Endothelial cell of umbilical vein (primary cell): ENCODE measurements around the gene VASN. TPM values are rescaled to one million over a fixed set of nuclear protein-coding genes. Genes with fewer than 3 reads are reported as not detected.

ENCODE experiments used
- BruUV-seq: library from RNA; stranded (reverse); fragments of 400-500 nt; replicated peaks from 2 replicates; lab custom pipeline; 2021; lab: Mats Ljungman, UMichigan
- CTCF ChIA-PET: fragments of 300-600, 350-600 bp; sonication (Branson Sonifier 250); formaldehyde crosslinking; loops from one replicate; lab custom pipeline; 2021; ENCODE audit warnings: antibody characterized with exemption, inconsistent platforms; lab: Charles Lee
- POLR2A ChIA-PET: fragments of 300-600, 350-600 bp; sonication (Branson Sonifier 250); formaldehyde crosslinking; loops from one replicate; lab custom pipeline; 2021; ENCODE audit warnings: antibody characterized with exemption, inconsistent platforms; lab: Charles Lee
- DNase-seq: peaks from one replicate; pipeline ENCODE4 v3.0.0-alpha.2; 2011; ENCODE audit warnings: low read depth, low spot score
- FAIRE-seq: peaks from 2 replicates; lab custom pipeline; 2011; peaks lifted over from hg19 to GRCh38; lab: Jason Lieb, UNC
- H2AFZ ChIP-seq: 2 replicates; pipeline ENCODE4 v1.6.0; 2012; ENCODE audit warnings: low read depth, low read length, control low read depth, inconsistent platforms
- H3K27ac ChIP-seq: 2 replicates; pipeline ENCODE4 v1.5.1; 2011; ENCODE audit warnings: low read depth, mild to moderate bottlenecking, control low read depth, low read length, moderate library complexity; ENCODE audit not compliant: insufficient read depth
- H3K27me3 ChIP-seq, 2 experiments: 2 replicates each; pipeline versions ENCODE4 v1.6.0 to v1.6.1; 2011; ENCODE audit warnings: low read length in 2 of 2, mixed read lengths in 1 of 2; ENCODE audit not compliant: control insufficient read depth in 2 of 2, insufficient read depth in 2 of 2
- H3K36me3 ChIP-seq, 2 experiments: 2 replicates in 1 of 2; 3 replicates in 1 of 2; pipeline ENCODE4 v1.5.1; 2011; ENCODE audit warnings: low read length in 2 of 2, mild to moderate bottlenecking in 1 of 2, moderate library complexity in 1 of 2; ENCODE audit not compliant: control insufficient read depth in 2 of 2, insufficient read depth in 2 of 2; ENCODE audit errors: extremely low read depth in 1 of 2
- H3K4me1 ChIP-seq: 3 replicates; pipeline ENCODE4 v1.5.1; 2011; ENCODE audit warnings: mild to moderate bottlenecking, low read length; ENCODE audit not compliant: control insufficient read depth, insufficient read depth; ENCODE audit errors: extremely low read depth
- H3K4me2 ChIP-seq: 2 replicates; pipeline ENCODE4 v1.6.1; 2011; ENCODE audit warnings: low read length, control low read depth, mixed read lengths; ENCODE audit not compliant: insufficient read depth
- H3K4me3 ChIP-seq, 3 experiments: fragments of 200-600 bp in 1 of 3; sonication (generic), shearing (Covaris generic) in 1 of 3; replicated peaks in 1 of 3; 2 replicates each; pipeline ENCODE4 v1.5.1; 2011 to 2016; ENCODE audit warnings: control low read depth in 3 of 3, low read length in 3 of 3, mild to moderate bottlenecking in 2 of 3, inconsistent platforms in 1 of 3, low read depth in 1 of 3, moderate library complexity in 1 of 3; ENCODE audit not compliant: insufficient read depth in 1 of 3
- H3K79me2 ChIP-seq: 2 replicates; pipeline ENCODE4 v1.6.0; 2012; ENCODE audit warnings: low read length, inconsistent platforms; ENCODE audit not compliant: control insufficient read depth, insufficient read depth
- H3K9ac ChIP-seq: replicated peaks from 2 replicates; pipeline ENCODE3; 2011; ENCODE audit warnings: low read length, control low read depth; ENCODE audit not compliant: insufficient read depth; ENCODE audit errors: extremely low read depth
- H3K9me1 ChIP-seq: replicated peaks from 3 replicates; pipeline ENCODE4 v1.6.0; 2011; ENCODE audit warnings: mild to moderate bottlenecking, low read length; ENCODE audit not compliant: control insufficient read depth, insufficient read depth; ENCODE audit errors: extremely low read depth
- H3K9me3 ChIP-seq: replicated peaks from 2 replicates; pipeline ENCODE4 v1.5.1; 2012; ENCODE audit warnings: low read length, inconsistent platforms; ENCODE audit not compliant: control insufficient read depth, insufficient read depth
- H4K20me1 ChIP-seq: replicated peaks from 2 replicates; pipeline ENCODE3; 2011; ENCODE audit warnings: mild to moderate bottlenecking, low read length; ENCODE audit not compliant: control insufficient read depth, insufficient read depth; ENCODE audit errors: extremely low read depth
- EZH2 ChIP-seq: IDR thresholded peaks from 2 replicates; pipeline ENCODE4 v1.6.1; 2012; ENCODE audit warnings: borderline replicate concordance, low read depth, mild to moderate bottlenecking, moderate library complexity, low read length, inconsistent platforms; ENCODE audit not compliant: severe bottlenecking
- FOS ChIP-seq: IDR thresholded peaks from 2 replicates; pipeline ENCODE4 v1.6.1; 2011; ENCODE audit warnings: mild to moderate bottlenecking, low read length, moderate library complexity, borderline replicate concordance; ENCODE audit not compliant: insufficient read depth
- GATA2 ChIP-seq: IDR thresholded peaks from 2 replicates; pipeline ENCODE4 v1.7.0; 2011; ENCODE audit warnings: low read depth, mild to moderate bottlenecking, moderate library complexity, mixed read lengths, low read length; ENCODE audit not compliant: insufficient read length, insufficient read depth
- JUN ChIP-seq: IDR thresholded peaks from 2 replicates; pipeline ENCODE4 v1.6.1; 2011; ENCODE audit warnings: borderline replicate concordance, low read depth; ENCODE audit not compliant: insufficient read length, insufficient read depth
- MYC ChIP-seq: IDR thresholded peaks from one replicate; pipeline ENCODE4 v1.6.1; 2011; ENCODE audit warnings: mild to moderate bottlenecking, low read depth, low read length
- POLR2A ChIP-seq: IDR thresholded peaks from 2 replicates; pipeline ENCODE4 v1.6.1; 2012; ENCODE audit warnings: low read depth, mild to moderate bottlenecking, control low read depth, low read length
- POLR2AphosphoS5 ChIP-seq: IDR thresholded peaks from 2 replicates; pipeline ENCODE4 v1.6.1; 2012; ENCODE audit warnings: low read depth, mild to moderate bottlenecking, control low read depth, low read length, moderate library complexity; ENCODE audit not compliant: insufficient read depth
- dilution Hi-C: fragments of 300-500 bp; cut with MboI; formaldehyde crosslinking; loops from one replicate; pipeline ENCODE4 v1.15.0; 2019; ENCODE audit warnings: low sequenced_read_pairs; ENCODE audit not compliant: extremely low pct_ligation_motif_present
- intact Hi-C: fragments of 100-400 bp; cut with micrococcal nuclease; formaldehyde crosslinking; loops from one replicate; pipeline ENCODE4 v1.10.0; 2022
- polyA plus RNA-seq, 4 experiments: library from polyadenylated mRNA; depleted of rRNA in 3 of 4; stranded (reverse) in 3 of 4; unstranded in 1 of 4; fragments of >200 nt; gene quantifications; 2 replicates each; pipeline versions ENCODE4 v1.2.1 to v1.2.3, GENCODE V29; 2011 to 2012; ENCODE audit warnings: missing spikeins in 1 of 4
- total RNA-seq: library from RNA; stranded (reverse); gene quantifications from 2 replicates; pipeline ENCODE4 v1.2.3, GENCODE V29; 2021
- TF ChIP-seq, protein P1 (sequence below), 2 donors: IDR thresholded peaks; 1 replicate in 1 of 2; 2 replicates in 1 of 2; pipeline ENCODE4 v1.5.1; 2011; ENCODE audit warnings: low read length in 2 of 2, mild to moderate bottlenecking in 2 of 2, moderate library complexity in 2 of 2, control low read depth in 1 of 2, inconsistent platforms in 1 of 2, low read depth in 1 of 2; ENCODE audit not compliant: insufficient read depth in 1 of 2; ENCODE audit errors: extremely low read depth in 1 of 2
- TF ChIP-seq, protein P2 (sequence below): IDR thresholded peaks from 2 replicates; pipeline ENCODE4 v1.6.1; 2011; ENCODE audit not compliant: insufficient read depth, insufficient read length

The VASN gene
- total and polyA plus RNA-seq, 2 donors (not counting 3 experiments of a cell fraction or from before 2014, with no cell fraction given), result 0.41 to 0.42 TPM

DNA sequence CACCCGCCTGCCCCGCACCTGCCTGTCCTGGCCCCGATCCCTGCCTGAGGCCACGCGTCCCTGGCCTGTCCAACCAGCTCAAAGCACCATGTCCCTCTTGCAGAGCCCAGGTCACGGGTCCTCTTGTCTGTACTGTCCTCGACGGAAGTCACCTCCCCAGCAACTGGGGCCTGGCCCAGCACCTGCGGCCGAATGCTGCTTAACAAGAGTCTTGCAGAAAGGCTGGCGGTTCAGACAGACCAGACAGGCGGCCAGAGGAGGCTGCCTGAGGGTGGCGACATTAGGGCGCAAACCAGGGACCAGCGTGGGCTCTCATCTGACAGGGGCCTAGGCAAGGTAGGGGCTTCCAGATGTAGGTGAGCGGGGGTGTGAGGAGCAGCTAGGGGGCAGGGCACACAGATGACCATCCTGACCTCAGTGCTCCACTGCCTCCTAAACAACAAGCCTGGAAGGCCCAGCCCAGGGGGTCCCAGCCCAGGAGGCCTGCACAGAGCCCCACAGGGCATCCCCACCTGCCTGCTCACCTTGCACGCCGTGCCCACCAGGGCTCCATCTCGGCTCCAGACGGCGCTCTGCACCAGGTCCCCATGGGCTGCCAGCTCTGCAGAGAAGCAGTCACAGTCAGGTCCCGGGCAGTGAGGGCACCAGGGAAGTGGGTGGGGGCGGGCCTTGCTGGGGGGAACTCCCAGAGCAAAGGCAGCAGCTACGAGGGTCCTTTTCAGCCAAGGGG is 33.5 kb downstream of the VASN start:
- Histone ChIP-seq H3K79me2 (peaks cover 6% of the 10 kb centered on the region), H3K4me3 (no peak overlapping the region), H3K9me3 (no peaks in the 10 kb centered on the region), H3K4me2 (no peak overlapping the region), H3K9ac (no peak overlapping the region), H3K27me3 (no peaks in the 10 kb centered on the region), H4K20me1 (no peaks in the 10 kb centered on the region), H3K9me1 (no peaks in the 10 kb centered on the region), H3K36me3 (peaks cover 6 to 25% of the 10 kb centered on the region in 2 experiments), H3K27ac (no peak overlapping the region), H3K4me1 (peaks cover 18% of the 10 kb centered on the region), H2AFZ (no peak overlapping the region)
- FAIRE-seq (no peak), DNase-seq (no peak)
- intact Hi-C loops, result loop anchor here (5.0 kb wide), 1 partner anchor 133 kb away; the partner anchor contains the start of gene TFAP4
- ChIA-PET POLR2A (no interaction called here), CTCF (interaction anchor here (0.7 to 5.4 kb wide), 12 partner anchors 12 to 122 kb away, joined by 3 to 102 read pairs (median 16); partner anchors contain the start of genes CORO7 and PAM16)
- no peak for TF ChIP-seq EZH2
- TF ChIP-seq, protein P1, sequence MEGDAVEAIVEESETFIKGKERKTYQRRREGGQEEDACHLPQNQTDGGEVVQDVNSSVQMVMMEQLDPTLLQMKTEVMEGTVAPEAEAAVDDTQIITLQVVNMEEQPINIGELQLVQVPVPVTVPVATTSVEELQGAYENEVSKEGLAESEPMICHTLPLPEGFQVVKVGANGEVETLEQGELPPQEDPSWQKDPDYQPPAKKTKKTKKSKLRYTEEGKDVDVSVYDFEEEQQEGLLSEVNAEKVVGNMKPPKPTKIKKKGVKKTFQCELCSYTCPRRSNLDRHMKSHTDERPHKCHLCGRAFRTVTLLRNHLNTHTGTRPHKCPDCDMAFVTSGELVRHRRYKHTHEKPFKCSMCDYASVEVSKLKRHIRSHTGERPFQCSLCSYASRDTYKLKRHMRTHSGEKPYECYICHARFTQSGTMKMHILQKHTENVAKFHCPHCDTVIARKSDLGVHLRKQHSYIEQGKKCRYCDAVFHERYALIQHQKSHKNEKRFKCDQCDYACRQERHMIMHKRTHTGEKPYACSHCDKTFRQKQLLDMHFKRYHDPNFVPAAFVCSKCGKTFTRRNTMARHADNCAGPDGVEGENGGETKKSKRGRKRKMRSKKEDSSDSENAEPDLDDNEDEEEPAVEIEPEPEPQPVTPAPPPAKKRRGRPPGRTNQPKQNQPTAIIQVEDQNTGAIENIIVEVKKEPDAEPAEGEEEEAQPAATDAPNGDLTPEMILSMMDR (IDR thresholded peaks at IDR 0.05; ENCODE audit: extremely low read depth in 1 of 2, insufficient read depth in 1 of 2, low read depth in 1 of 2, low read length in 2 of 2), result no peak
- TF ChIP-seq POLR2AphosphoS5, result no peak
- TF ChIP-seq POLR2A, result no peak
- TF ChIP-seq MYC, result no peak
- TF ChIP-seq FOS, result no peak
- no peak for TF ChIP-seq GATA2
- TF ChIP-seq, protein P2, sequence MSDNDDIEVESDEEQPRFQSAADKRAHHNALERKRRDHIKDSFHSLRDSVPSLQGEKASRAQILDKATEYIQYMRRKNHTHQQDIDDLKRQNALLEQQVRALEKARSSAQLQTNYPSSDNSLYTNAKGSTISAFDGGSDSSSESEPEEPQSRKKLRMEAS, result no peak
- TF ChIP-seq JUN, result no peak
- dilution Hi-C loops, result no loop called here
- no TSS peak for BruUV-seq
